NCI-H2196 (cell line): ENCODE measurements around the gene GNAT1.
A peak's percentile ranks its signal among the peaks of the same experiment; 100 is the strongest.
"Not testable (repeated sequence)": the region's sequence is repeated elsewhere in the genome, so short reads cannot be mapped to it uniquely, and the experiment has no call there.

ENCODE experiments used
- DNase-seq: peaks from one replicate; lab custom pipeline; 2025; ENCODE audit not compliant: unreplicated experiment; lab: John Stamatoyannopoulos, UW

GNAT1 gene

DNA sequence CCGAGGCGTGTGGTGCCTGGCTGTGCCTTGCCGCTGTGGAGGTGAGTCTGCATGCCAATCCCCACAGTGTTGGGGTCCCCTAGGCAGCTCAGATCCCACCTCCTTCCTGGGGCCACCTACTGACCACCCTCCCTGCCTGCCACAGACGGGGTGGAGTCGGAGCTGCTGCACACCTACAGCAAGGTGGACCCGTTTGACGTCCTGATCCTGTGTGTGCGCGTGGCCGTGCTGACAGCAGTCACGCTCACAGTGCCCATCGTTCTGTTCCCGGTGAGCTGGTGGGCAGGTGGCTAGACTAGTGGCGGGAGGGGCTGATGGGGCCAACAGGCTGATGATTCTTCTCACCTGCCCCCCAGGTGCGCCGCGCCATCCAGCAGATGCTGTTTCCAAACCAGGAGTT is 27.0 kb downstream of the GNAT1 start:
- no peak for DNase-seq

DNA sequence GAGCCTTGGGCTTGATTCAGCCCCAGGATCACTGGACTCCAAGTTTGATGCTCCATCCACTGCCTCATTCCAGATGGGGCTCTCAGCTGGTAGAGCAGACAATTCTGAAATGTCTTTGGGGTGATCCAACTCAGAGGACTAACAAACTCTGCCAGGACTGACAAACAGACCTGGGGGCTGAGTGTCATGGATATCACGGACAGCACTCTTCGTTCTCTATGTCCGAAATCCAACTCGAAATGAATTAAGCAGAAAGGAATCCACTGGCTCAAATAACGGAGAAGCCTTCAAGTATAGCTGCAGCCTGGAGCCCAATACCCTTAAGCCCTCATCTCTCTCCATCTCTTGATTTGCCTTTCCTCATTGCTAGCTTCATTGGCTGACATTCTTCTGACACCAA is 27.9 kb downstream of the GNAT1 start:
- no peak for DNase-seq

DNA sequence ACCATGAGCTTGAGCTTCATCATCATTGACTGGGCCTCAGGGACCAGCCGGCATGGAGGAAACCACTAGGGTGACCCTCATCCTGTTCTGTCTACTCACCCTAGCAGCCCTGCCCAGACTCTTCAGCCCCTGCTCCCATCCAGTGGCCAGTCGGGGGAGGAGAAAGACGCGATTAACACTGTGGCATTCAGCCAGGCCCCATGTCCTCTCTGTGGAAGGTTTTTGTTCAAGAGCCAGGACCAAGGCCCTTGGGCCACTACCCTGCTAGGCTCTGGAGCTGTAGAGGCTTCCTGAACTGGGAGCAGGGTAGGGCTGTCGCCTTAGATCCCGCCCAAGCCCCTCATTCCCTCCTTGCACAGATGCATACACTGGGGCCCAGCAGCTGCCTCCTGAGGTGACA is 28.7 kb downstream of the GNAT1 start:
- DNase-seq, result no peak

DNA sequence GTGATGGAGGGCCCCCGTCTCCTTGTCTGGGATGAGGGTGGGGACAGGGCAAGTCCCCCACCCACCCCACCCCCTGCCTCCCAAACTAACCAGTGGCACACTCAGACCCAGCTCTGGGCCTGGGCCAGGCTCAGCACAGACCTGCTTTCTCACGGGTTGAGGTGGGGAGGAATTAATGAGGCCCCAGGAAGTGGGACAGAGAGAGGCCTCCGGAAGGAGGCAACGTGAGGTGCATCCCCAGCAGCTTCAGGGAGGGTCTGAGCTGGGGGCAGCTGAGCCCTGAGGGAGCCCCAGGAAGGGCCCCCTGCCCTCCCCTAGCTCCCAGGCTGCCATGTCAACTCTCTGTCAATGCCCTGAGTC is 29.6 kb downstream of the GNAT1 start:
- no peak for DNase-seq

DNA sequence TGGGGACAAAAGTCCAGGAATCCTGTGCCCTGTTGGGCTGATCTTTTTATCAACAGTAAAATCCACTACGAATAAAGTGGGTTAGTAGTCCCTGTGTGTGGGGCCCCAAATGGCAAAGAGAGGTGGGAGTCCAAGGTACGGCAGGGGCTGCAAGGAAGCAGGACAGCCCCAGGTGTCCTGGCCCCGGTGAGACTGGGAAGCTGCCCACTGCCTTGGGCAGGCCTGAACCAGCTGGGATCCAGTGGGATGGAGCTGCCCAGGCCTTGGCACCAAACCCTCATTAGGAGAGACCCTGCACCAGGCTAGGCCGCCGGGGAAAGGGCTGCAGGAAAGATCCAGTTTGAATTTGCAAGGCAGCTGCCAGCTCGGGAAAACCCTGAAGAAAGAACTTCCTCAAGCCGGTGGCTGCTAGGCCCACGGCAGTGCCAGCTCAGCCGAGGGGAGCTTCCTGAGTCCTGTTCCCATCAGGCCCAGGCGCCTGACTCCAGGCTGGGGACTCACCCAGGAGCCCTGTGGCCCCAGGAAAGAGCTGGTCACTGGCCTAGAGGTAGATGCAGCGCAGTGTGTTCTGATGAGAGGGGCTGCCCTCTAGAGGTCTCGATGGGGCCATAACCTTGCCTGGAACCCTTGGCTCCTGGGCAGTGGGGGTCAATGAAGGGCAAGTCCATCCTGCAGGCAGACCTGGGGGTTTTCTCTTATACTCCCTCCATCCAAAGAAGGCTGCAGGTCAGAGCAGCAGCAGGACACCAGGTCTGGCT is 30.2 kb downstream of the GNAT1 start:
- no peak for DNase-seq

DNA sequence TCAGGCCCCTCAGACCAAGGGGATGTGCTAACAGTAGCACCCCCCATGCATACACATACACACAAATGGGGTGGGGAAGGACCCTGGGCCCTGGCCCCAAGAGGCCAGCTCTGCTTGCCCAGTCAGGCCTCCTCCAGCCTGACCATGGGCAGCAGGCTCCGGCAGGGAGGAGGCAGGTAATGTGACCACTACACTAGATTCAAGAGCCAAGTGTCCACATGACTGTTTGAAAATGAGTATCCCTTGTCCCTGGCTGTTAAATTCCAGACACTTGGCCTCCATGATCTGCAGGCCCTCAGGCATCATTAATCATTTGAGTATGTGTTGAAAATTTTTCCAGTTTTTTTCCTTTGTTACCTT is 30.7 kb downstream of the GNAT1 start:
- no peak for DNase-seq

DNA sequence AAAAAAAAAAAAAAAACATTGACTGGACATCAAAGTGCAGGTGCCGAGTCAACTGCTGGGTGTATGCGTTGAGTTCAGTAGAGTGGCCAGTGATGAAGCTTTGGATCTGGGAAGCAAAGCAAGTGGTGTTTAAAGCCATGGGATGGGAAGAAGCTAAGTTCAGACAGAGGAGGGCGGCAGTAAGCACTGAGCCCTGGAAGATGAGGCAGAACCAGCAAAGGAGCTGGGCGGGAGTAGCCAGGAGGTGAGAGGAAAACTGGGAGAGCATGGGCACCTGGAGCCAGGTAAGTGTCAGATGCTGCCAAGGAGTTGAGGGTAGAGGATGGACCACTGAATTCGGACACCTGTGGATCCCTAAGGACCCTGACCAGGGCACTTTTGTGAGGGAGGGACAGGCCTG is 33.2 kb downstream of the GNAT1 start:
- DNase-seq, result no peak

DNA sequence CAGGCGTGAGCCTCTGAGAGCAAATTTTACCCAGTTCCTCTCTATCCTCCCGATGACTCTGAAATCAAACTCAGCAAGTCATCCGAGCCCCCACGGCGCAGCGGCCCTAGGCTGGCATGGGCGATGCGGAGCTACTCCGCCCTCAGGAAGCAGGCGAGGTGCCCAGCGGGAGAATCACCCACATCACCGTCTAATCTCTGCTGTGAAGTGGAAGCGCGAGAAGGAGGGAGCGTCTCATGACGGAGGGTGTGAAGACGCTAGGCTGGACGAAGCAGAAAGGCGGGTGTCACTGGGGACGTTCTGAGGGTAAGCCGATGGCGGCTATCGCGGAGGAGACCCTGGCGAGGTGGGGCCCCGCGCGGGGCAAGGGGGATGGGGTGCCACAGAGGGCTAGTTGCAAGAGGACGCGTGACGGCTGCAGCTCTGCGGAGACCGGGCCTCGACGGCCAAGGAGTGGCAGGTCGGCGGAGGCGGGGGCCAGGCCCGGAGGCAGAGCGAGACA is 35.5 kb downstream of the GNAT1 start:
- DNase-seq, result no peak

DNA sequence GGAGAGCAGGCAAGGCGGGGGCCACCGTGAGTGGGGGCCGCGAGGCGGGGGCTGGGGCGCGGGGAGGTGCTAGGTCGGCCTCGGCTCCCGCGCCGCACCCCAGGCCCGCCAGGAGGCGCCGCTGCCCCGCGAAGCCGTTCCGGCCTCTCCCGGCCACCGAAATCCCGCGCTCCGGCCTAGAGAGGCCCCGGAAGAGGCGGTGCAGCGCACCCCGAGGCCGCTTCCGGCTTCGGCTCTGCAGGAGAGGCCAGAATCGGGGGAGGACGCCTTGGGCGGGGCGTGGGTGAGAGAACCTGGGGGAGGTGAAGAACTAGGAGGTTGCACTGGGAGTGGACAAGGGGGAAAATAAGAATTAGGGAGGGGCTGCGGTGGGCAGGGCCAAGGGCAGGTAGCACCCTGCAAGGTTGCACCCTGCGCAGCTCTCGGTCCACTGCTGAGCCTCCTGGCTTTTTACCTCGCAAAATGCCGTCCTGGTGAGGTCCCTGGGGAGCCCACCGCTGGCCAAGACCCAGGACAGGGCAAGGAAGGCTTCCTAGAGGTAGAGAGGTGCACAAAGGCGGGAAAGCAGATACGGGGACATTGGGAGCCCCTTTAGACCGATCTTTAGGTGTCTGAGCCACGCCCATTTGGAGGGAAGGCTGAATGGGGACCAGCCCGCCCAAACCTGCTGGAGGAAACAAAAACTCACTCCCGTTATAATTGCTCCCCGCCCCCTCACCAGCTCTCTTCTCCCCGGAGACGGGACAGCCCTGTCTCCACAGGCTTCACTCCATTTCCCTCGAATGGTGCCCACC is 36.2 kb downstream of the GNAT1 start:
- peak; percentile 83 for DNase-seq

DNA sequence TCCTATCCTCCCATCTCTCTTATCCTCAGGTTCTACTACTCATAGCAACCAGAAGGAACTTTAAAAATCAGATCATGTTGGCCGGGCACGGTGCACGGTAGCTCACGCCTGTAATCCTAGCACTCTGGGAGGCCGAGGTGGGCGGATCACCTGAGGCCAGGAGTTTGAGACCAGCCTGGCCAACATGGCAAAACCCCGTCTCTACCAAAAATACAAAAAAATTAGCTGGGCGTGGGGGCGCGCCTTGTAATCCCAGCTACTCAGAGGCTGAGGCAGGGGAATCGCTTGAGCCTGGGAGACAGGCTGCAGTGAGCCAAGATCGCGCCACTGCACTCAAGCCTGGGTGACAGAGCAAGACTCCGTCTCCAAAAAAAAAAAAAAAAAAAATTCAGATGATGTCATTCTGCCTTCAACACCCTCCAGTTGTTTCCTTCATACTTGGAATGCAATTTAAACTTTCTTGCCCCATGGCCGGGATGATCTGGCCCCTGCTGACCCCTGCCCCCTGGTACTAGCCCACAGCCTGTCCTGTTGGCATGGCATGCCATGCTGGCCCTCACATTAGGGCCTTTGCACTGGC is 36.9 kb downstream of the GNAT1 start:
- DNase-seq, result not testable (repeated sequence)

DNA sequence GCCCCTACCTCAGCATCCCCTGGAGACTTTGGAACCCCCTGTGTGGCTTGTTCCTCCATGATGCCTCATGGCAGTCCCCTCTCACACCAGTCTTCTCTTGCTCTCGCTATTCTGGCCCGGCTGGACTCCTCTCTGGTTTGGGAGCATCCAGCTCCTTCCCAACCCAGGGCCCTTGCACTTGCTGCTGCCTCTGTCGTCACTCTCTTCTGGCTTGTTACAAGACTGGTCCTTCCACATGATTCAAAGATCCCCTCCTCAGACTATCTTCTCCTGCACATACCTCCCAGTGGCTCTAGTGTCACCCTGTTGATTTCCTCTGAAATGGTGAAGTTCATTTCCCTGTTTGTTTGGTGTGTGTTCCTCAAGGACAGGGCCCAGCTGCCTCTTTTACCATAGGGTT is 38.1 kb downstream of the GNAT1 start:
- DNase-seq, result no peak

DNA sequence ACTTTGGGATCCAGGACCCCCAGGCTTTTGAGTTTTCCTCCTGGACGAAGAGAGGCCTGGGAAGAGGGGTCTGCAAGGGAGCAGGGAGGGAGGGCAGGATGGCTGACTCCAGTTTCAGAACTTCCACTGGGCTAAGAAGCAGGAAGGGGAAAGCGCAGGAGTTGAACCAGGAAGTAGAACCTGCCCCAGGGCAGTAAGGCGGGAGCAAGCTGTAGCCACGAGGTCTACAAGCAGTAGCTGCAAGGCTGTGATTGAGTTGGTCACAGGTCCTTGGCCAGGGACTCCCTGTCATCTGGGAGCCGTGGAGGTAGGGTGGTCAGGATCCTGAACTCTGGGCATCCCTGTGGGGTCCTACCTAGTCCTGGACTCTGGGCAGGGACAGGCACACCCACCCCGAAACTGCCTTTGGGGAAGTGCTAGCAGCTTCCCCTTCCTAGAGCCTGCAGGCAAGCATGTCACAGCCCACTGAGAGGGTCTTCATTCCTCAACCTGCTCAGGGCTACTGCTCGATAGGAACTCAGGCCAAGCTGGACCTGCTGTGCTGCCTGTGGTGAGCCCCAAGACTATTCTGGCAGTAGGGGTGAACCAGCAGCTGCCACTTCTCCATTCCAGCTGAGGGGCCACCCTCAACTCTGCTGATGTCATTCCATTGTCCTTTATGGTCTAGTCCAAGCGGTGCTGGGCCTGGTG is 38.8 kb downstream of the GNAT1 start:
- no peak for DNase-seq

DNA sequence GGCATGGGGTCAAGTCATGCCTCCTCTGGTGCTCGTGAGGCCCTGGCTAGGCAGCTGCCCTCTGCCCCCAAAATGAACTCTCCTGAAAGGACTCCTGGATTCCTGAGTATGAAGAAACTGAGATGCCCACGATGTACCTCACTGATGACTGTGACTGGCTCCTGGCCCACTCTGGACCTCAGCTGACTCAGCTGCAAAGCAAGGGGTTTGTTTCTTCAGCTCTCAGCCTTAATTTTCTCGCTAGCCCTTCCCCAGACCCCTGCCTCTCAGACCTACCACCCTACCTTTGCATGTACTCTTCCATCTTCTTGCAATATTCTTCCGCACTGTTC is 39.4 kb downstream of the GNAT1 start:
- no peak for DNase-seq

DNA sequence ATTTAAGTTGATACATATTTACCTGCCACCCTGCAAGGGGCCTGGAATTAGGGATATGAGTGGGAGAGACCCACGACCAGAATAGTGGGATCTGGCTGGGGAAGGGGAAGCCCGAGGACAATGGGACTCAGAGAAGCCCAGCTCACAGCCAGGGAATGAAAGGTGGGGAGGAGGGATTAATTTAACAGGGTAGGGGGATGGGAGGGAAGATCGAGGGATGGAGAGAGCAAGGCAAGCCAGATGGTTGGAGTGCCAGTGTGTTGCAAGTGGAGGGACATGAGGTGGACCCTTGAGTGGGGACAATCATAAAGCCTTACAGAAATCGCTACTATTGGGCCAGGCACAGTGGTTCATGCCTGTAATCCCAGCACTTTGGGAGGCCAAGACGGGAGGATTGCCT is 40.2 kb downstream of the GNAT1 start:
- DNase-seq, result no peak

DNA sequence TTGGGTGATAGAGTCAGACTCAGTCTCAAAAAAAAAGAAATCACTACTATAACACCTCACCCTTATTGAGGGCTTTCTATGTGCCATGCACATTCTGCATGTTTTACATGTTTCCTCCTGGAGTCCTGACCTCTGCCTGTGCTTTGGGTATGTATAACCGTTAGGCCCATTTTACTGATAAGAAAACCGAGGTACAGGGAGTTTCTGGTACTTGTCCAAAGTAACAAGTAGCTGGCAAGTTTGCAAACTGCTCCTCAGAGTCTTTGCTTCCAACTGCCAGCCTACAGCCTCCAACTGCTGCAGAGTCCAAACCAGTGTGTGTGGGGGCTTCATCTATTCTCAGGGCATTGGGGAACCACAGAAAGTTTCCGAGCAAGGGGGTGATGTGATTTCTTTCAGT is 40.9 kb downstream of the GNAT1 start:
- no peak for DNase-seq

DNA sequence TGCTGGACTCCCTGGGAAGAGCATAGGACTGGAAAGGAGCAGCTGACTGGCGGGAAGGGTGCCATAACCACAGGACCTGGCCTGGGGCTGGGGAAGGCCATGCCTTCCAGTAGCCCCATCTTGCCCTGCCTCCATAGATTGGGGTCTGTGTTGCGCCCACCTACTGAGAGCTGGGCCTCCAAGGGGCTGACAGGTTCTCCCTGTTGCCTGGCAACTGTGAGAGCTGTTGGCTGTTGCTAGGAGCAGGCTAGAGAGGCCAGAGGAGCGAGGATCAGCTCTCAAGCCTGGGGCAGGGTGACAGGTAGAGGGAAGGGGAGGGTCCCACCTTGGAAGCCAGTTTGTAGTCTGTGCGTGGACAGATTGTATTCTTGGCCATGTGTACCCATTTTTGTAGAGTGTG is 41.8 kb downstream of the GNAT1 start:
- DNase-seq, result no peak

DNA sequence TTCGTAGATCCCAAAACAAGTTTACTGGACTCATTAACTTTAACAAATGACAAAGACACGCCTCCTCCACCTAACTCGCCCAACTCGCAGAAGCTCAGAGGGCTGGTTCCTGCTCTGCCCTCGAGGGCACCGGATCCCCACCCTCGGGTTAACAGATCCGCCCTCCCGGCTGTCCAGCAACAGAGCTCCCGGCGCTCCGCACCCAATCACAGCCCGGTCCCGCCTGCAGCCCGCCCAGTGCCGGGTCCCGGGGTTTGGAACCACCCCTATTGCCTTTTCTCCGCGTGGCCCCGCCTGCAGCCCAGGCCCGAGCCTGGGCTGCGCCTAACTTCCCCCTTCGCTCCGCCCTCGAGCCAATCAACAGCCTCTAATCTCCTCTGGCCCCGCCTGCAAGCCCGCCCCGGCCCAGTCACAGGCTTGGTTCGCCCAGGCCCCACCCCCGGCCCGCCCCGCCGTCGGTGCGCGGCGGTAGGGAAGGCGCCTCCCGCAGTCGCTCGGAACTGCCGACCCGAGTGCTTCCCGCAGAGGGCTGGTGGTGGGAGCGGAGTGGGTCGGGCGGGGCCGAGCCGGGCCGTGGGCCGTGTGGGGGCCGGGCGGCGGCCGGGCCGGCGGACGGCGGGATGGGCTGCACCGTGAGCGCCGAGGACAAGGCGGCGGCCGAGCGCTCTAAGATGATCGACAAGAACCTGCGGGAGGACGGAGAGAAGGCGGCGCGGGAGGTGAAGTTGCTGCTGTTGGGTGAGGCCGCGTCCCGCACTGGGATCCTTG is 44.5 kb downstream of the GNAT1 start, which contains the start of gene GNAI2:
Gene GNAI2 (plus strand): TSS at position 489 of the 768 bp plus-strand sequence. CDS start 132 bp downstream, at position 621.
- DNase-seq, result peak; percentile 89

DNA sequence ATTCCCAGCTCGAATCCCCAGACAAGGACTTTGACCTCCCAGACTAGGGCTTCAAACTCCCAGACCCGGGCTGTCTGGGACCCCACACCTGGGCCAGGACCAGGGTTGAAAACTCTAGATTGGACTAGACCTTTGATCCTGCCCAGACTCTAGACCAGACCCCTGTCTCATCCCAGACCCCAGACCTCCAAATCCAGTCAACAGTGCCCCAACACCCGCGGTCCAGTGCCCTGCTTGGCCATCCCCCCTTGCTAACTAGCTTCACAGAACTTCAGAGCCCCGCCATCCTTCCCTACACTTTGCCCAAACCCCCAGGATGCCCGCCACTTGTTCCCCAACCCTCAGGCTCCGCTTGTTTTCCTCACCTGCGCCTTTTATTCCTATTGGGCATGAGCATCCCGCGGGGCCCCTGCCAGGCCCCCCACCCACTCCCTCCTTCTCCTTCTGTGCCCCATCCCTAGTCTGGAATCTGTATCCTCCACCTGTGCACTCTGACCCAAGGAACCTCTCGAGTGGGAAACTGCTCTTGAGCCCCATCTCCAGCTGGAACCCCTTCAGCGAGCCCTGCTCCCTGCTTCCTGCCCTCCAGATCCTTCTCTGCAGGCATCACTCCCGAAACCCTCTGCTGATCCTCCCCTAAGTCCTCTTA is 45.2 kb downstream of the GNAT1 start:
- no peak for DNase-seq

DNA sequence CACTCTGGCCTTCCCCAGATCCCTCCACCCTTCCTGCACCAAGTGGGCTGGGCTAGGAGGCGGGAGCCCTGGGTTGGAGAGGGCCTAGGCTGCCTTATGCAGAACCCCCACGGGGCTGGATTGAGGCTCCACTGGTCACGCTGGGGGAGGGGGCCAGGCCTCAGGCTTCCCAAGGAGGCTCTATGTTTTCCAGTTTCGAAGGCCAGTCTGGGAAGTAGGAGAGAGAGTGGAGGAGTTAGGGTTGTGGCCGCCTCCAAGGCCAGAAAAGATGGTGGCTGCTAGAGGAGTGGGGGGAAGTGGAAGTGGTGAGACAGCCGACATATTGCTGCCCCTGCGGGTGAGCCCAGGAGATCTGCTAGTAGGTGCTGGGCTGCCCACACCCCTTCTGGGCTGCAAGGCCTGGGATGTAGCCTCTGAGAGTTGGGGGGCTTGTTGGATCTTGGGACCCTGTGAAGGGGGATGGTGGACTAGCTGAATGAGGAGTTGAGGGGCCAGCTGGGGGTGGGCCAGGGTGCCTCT is 45.8 kb downstream of the GNAT1 start:
- no peak for DNase-seq
